NCI-H2107 (cell line): ENCODE results near the gene SPATA31D3.
"Not testable (repeated sequence)": the region's sequence is repeated elsewhere in the genome, so short reads cannot be mapped to it uniquely, and the experiment has no call there.

ENCODE experiments used
- DNase-seq: peaks from one replicate; lab custom pipeline; 2025; lab: John Stamatoyannopoulos, UW

The SPATA31D3 gene

GRCh38 chr9:81943393-81943792 lies at the start of gene SPATA31D3:
Gene SPATA31D3, plus strand, starts transcription at chr9:81943500. Its CDS starts 86 bp downstream, at chr9:81943586.
- not testable (repeated sequence) for DNase-seq

- no peak for DNase-seq
Observed at GRCh38 chr9:81893929-81894328, 49.4 kb upstream of the SPATA31D3 start.

GRCh38 chr9:81894891-81895290 lies 48.4 kb upstream of the SPATA31D3 start:
- no peak for DNase-seq

GRCh38 chr9:81896070-81896469 lies 47.2 kb upstream of the SPATA31D3 start:
- no peak for DNase-seq

GRCh38 chr9:81898851-81899250 lies 44.4 kb upstream of the SPATA31D3 start:
- no peak for DNase-seq

GRCh38 chr9:81902196-81902595 lies 41.1 kb upstream of the SPATA31D3 start:
- DNase-seq, result no peak

- no peak for DNase-seq
Observed at GRCh38 chr9:81902626-81903025, 40.7 kb upstream of the SPATA31D3 start.

GRCh38 chr9:81906671-81907070 lies 36.6 kb upstream of the SPATA31D3 start:
- no peak for DNase-seq

- no peak for DNase-seq
Observed at GRCh38 chr9:81912135-81912534, 31.2 kb upstream of the SPATA31D3 start.

- DNase-seq, result no peak
Observed at GRCh38 chr9:81915801-81916505, 27.3 kb upstream of the SPATA31D3 start.

- DNase-seq, result not testable (repeated sequence)
Observed at GRCh38 chr9:81918507-81918906, 24.8 kb upstream of the SPATA31D3 start.

GRCh38 chr9:81928305-81928704 lies 15.0 kb upstream of the SPATA31D3 start, which contains the start of gene SPATA31D4:
Gene SPATA31D4, plus strand, starts transcription at chr9:81928428. Its CDS starts 86 bp downstream, at chr9:81928514.
- DNase-seq, result not testable (repeated sequence)

- not testable (repeated sequence) for DNase-seq
Observed at GRCh38 chr9:81930147-81930546, 13.2 kb upstream of the SPATA31D3 start.

- DNase-seq, result not testable (repeated sequence)
Observed at GRCh38 chr9:81933547-81933946, 9.8 kb upstream of the SPATA31D3 start.

GRCh38 chr9:81948650-81949049 lies 5.3 kb downstream of the SPATA31D3 start:
- DNase-seq, result not testable (repeated sequence)

GRCh38 chr9:81953096-81953495 lies 9.8 kb downstream of the SPATA31D3 start:
- DNase-seq, result no peak

GRCh38 chr9:81955625-81956024 lies 12.3 kb downstream of the SPATA31D3 start:
- no peak for DNase-seq

- no peak for DNase-seq
Observed at GRCh38 chr9:81964218-81965171, 21.2 kb downstream of the SPATA31D3 start.

GRCh38 chr9:81968026-81968425 lies 24.7 kb downstream of the SPATA31D3 start:
- DNase-seq, result no peak

- no peak for DNase-seq
Observed at GRCh38 chr9:81969971-81970370, 26.7 kb downstream of the SPATA31D3 start.

- DNase-seq, result no peak
Observed at GRCh38 chr9:81971727-81972126, 28.4 kb downstream of the SPATA31D3 start.

- no peak for DNase-seq
Observed at GRCh38 chr9:81974764-81975163, 31.5 kb downstream of the SPATA31D3 start.

GRCh38 chr9:81976351-81976750 lies 33.1 kb downstream of the SPATA31D3 start:
- DNase-seq, result no peak
